Uterus (tissue), 4 donors: Measurements from ENCODE around the gene FASLG. TPM values are rescaled to one million over a fixed set of nuclear protein-coding genes. Genes with fewer than 3 reads are reported as not detected.

ENCODE experiments used
- DNase-seq, 2 donors: peaks; one replicate each; pipeline ENCODE4 v3.0.0-alpha.2; 2019 to 2020
- H3K27ac ChIP-seq, 2 donors: fragments of 200-600 bp; sonication (generic); 1 replicate in 1 of 2; 2 replicates in 1 of 2; pipeline ENCODE4 v1.5.1; 2016 to 2018
- H3K27me3 ChIP-seq, 2 donors: fragments of 200-600 bp; sonication (generic); one replicate each; pipeline ENCODE4 v1.5.1; 2018 to 2019; ENCODE audit warnings: control low read depth in 1 of 2
- H3K36me3 ChIP-seq, 2 donors: fragments of 200-600 bp; sonication (generic); one replicate each; pipeline ENCODE4 v1.5.1; 2019; ENCODE audit warnings: control low read depth in 1 of 2
- H3K4me1 ChIP-seq, 2 donors: fragments of 200-600 bp; sonication (generic); one replicate each; pipeline ENCODE4 v1.5.1; 2018 to 2019; ENCODE audit warnings: control low read depth in 1 of 2
- H3K4me3 ChIP-seq, 2 donors: fragments of 200-600 bp; sonication (generic); 1 replicate in 1 of 2; 2 replicates in 1 of 2; pipeline ENCODE4 v1.5.1; 2018 to 2019; ENCODE audit warnings: mild to moderate bottlenecking in 1 of 2
- H3K9me3 ChIP-seq, 2 donors: fragments of 200-600 bp; sonication (generic); one replicate each; pipeline ENCODE4 v1.5.1; 2019; ENCODE audit warnings: control low read depth in 1 of 2
- CTCF ChIP-seq, 4 experiments: fragments of 200-600 bp in 2 of 4; fragments of 450-650 bp in 2 of 4; sonication (generic) in 2 of 4; IDR thresholded peaks; one replicate each; pipeline ENCODE4 v1.5.1; 2016 to 2019; ENCODE audit warnings: antibody characterized with exemption in 4 of 4, mild to moderate bottlenecking in 2 of 4, moderate library complexity in 1 of 4
- POLR2A ChIP-seq, 2 donors: fragments of 450-650 bp; IDR thresholded peaks; one replicate each; pipeline ENCODE4 v1.6.1; 2016; ENCODE audit warnings: antibody characterized with exemption in 2 of 2, mild to moderate bottlenecking in 1 of 2, moderate library complexity in 1 of 2
- intact Hi-C: fragments of 100-400 bp; cut with DNase I; formaldehyde crosslinking; loops from one replicate; pipeline ENCODE4 v1.15.1; 2023; ENCODE audit warnings: low total_unique reads
- total RNA-seq, 4 donors: library from RNA; depleted of rRNA in 3 of 4; stranded (reverse); fragments of >200 nt in 3 of 4; gene quantifications; one replicate each; pipeline versions ENCODE4 v1.1.0 to v1.2.4, GENCODE V29; 2014 to 2023
- donor health status: DM: yes; HTN: yes; CAD: no.

The FASLG gene
- total RNA-seq, 4 donors from 2014 or later: 0.28 TPM; not detected in 3

GRCh38 chr1:172642970-172643369 is 15.9 kb upstream of the FASLG start:
- Histone ChIP-seq H3K27ac (no peak overlapping the region), H3K27me3 (no peaks in the 10 kb centered on the region), H3K9me3 (no peaks in the 10 kb centered on the region), H3K4me3 (no peak overlapping the region), H3K4me1 (no peaks in the 10 kb centered on the region), H3K36me3 (no peaks in the 10 kb centered on the region)
- intact Hi-C loops: no loop called here
- no peak for DNase-seq
- TF ChIP-seq POLR2A (IDR thresholded peaks at IDR 0.05): no peak
- TF ChIP-seq CTCF (IDR thresholded peaks at IDR 0.05): no peak

GRCh38 chr1:172646653-172647052 is 12.2 kb upstream of the FASLG start:
- Histone ChIP-seq H3K27me3 (no peaks in the 10 kb centered on the region), H3K4me1 (no peaks in the 10 kb centered on the region), H3K27ac (no peak overlapping the region), H3K9me3 (no peaks in the 10 kb centered on the region), H3K4me3 (no peak overlapping the region), H3K36me3 (no peaks in the 10 kb centered on the region)
- DNase-seq: no peak
- TF ChIP-seq CTCF (IDR thresholded peaks at IDR 0.05) (no peak), POLR2A (IDR thresholded peaks at IDR 0.05) (no peak)
- intact Hi-C loops: no loop called here

GRCh38 chr1:172647110-172647564 is 11.8 kb upstream of the FASLG start:
- Histone ChIP-seq H3K4me1 (no peaks in the 10 kb centered on the region), H3K4me3 (no peak overlapping the region), H3K9me3 (no peaks in the 10 kb centered on the region), H3K36me3 (no peaks in the 10 kb centered on the region), H3K27ac (no peak overlapping the region), H3K27me3 (no peaks in the 10 kb centered on the region)
- TF ChIP-seq POLR2A (IDR thresholded peaks at IDR 0.05) (no peak), CTCF (IDR thresholded peaks at IDR 0.05) (no peak)
- intact Hi-C loops: no loop called here
- no peak for DNase-seq

GRCh38 chr1:172647987-172648386 is 10.9 kb upstream of the FASLG start:
- Histone ChIP-seq H3K27me3 (no peaks in the 10 kb centered on the region), H3K27ac (no peak overlapping the region), H3K9me3 (no peaks in the 10 kb centered on the region), H3K4me1 (no peaks in the 10 kb centered on the region), H3K36me3 (no peaks in the 10 kb centered on the region), H3K4me3 (no peak overlapping the region)
- DNase-seq: no peak
- intact Hi-C loops: no loop called here
- TF ChIP-seq POLR2A (IDR thresholded peaks at IDR 0.05) (no peak), CTCF (IDR thresholded peaks at IDR 0.05) (no peak)

- Histone ChIP-seq H3K36me3 (no peaks in the 10 kb centered on the region), H3K27ac (no peak overlapping the region), H3K4me3 (no peak overlapping the region), H3K27me3 (no peaks in the 10 kb centered on the region), H3K9me3 (no peaks in the 10 kb centered on the region), H3K4me1 (no peaks in the 10 kb centered on the region)
- no peak for DNase-seq
- intact Hi-C loops: no loop called here
- no peak for TF ChIP-seq POLR2A (IDR thresholded peaks at IDR 0.05)
- no peak for TF ChIP-seq CTCF (IDR thresholded peaks at IDR 0.05)
Measured at GRCh38 chr1:172650474-172651193, 8.3 kb upstream of the FASLG start.
